PC-3 (cell line): ENCODE data around the gene ASH1L. TPM values are rescaled to one million over a fixed set of nuclear protein-coding genes. Genes with fewer than 3 reads are reported as not detected.

Source experiments
- ATAC-seq: fragments of 200-7000 bp; cut with Tn5 transposase; 2 replicates; pipeline ENCODE4 v1.9.1; 2020; ENCODE audit warnings: mild to moderate bottlenecking, moderate library complexity
- BruUV-seq: library from RNA; stranded (reverse); fragments of 400-500 nt; replicated peaks from 2 replicates; lab custom pipeline; 2021; lab: Mats Ljungman, UMichigan
- CTCF ChIA-PET: fragments of 300-600 bp; sonication (Branson Sonifier 250); formaldehyde crosslinking; loops from one replicate; lab custom pipeline; 2022; ENCODE audit warnings: antibody characterized with exemption; lab: Charles Lee
- POLR2A ChIA-PET: fragments of 300-600 bp; sonication (Branson Sonifier 250); formaldehyde crosslinking; loops from one replicate; lab custom pipeline; 2022; ENCODE audit warnings: antibody characterized with exemption; ENCODE audit not compliant: unreplicated experiment; lab: Charles Lee
- DNase-seq: peaks from one replicate; pipeline ENCODE4 v3.0.0-alpha.2; 2015
- H2AFZ ChIP-seq: fragments of 300-600 bp; sonication (generic); 2 replicates; pipeline ENCODE4 v1.6.0; 2016; ENCODE audit warnings: antibody characterized with exemption, low read length
- H3F3A ChIP-seq: fragments of 300-600 bp; sonication (generic); one replicate; pipeline ENCODE4 v1.6.0; 2017; ENCODE audit warnings: antibody characterized with exemption, low read length, control low read depth, mild to moderate bottlenecking; ENCODE audit not compliant: unreplicated experiment
- H3K27ac ChIP-seq: fragments of 300-600 bp; sonication (generic); 2 replicates; pipeline ENCODE4 v1.5.1; 2016; ENCODE audit warnings: mild to moderate bottlenecking, low read length
- H3K27me3 ChIP-seq: fragments of 300-600 bp; sonication (generic); 2 replicates; pipeline ENCODE4 v1.6.1; 2016; ENCODE audit warnings: low read length, mixed read lengths
- H3K36me3 ChIP-seq: fragments of 300-600 bp; sonication (generic); 2 replicates; pipeline ENCODE4 v1.6.1; 2016; ENCODE audit warnings: low read depth, mixed run types, low read length, mixed read lengths
- H3K4me1 ChIP-seq: fragments of 300-600 bp; sonication (generic); 2 replicates; pipeline ENCODE4 v1.5.1; 2016; ENCODE audit warnings: low read length; ENCODE audit not compliant: insufficient read depth
- H3K4me2 ChIP-seq: fragments of 300-600 bp; sonication (generic); 2 replicates; pipeline ENCODE4 v1.6.0; 2016; ENCODE audit warnings: low read length
- H3K4me3 ChIP-seq: fragments of 300-600 bp; sonication (generic); 2 replicates; pipeline ENCODE4 v1.5.1; 2016; ENCODE audit warnings: mild to moderate bottlenecking, low read length, mixed read lengths
- H3K79me2 ChIP-seq: fragments of 300-600 bp; sonication (generic); 2 replicates; pipeline ENCODE4 v1.6.1; 2017; ENCODE audit warnings: low read length, mixed read lengths
- H3K9ac ChIP-seq: fragments of 300-600 bp; sonication (generic); 2 replicates; pipeline ENCODE4 v1.6.0; 2016; ENCODE audit warnings: mild to moderate bottlenecking, low read length
- H3K9me2 ChIP-seq: fragments of 300-600 bp; sonication (generic); replicated peaks from 2 replicates; pipeline ENCODE4 v1.6.1; 2016; ENCODE audit warnings: mixed run types, low read length, mixed read lengths
- H3K9me3 ChIP-seq: fragments of 300-600 bp; sonication (generic); 2 replicates; pipeline ENCODE4 v1.6.1; 2016; ENCODE audit warnings: low read length, mixed read lengths
- H4K20me1 ChIP-seq: fragments of 300-600 bp; sonication (generic); 2 replicates; pipeline ENCODE4 v1.6.1; 2016; ENCODE audit warnings: low read length, mixed read lengths
- CTCF ChIP-seq: fragments of 300-600 bp; sonication (generic); conservative IDR thresholded peaks from 2 replicates; pipeline ENCODE4 v1.5.1; 2017; ENCODE audit warnings: antibody characterized with exemption, low read depth, mild to moderate bottlenecking, low read length
- EZH2 ChIP-seq: fragments of 300-600 bp; sonication (generic); IDR thresholded peaks from one replicate; pipeline ENCODE4 v1.6.1; 2017; ENCODE audit warnings: antibody characterized with exemption, mild to moderate bottlenecking, low read length; ENCODE audit not compliant: unreplicated experiment
- EZH2phosphoT487 ChIP-seq: fragments of 300-600 bp; sonication (generic); IDR thresholded peaks from 2 replicates; pipeline ENCODE4 v1.6.1; 2018; ENCODE audit warnings: mild to moderate bottlenecking, antibody characterized with exemption, low read length, borderline replicate concordance
- intact Hi-C: fragments of 100-400 bp; cut with micrococcal nuclease; formaldehyde crosslinking; loops from 2 replicates; pipeline ENCODE4 v1.9.0; 2023
- total RNA-seq: library from RNA; depleted of rRNA; stranded (reverse); fragments of >200 nt; gene quantifications from 2 replicates; pipeline ENCODE4 v1.2.3, GENCODE V29; 2014

ASH1L gene
- total RNA-seq, 1 experiment from 2014 or later, result 27.6 TPM

- no peak for ATAC-seq
- H3K4me3 ChIP-seq, result no peak overlapping the region
- H3K27ac ChIP-seq, result no peak overlapping the region
- H3K27me3 ChIP-seq, result no peaks in the 10 kb centered on the region
- no peaks in the 10 kb centered on the region for H3K9me3 ChIP-seq
- no peak for DNase-seq
- H3K4me1 ChIP-seq, result no peaks in the 10 kb centered on the region
- no peak for TF ChIP-seq EZH2phosphoT487
- TF ChIP-seq EZH2, result no peak
- no peak for TF ChIP-seq CTCF
- H3K9me2 ChIP-seq, result no peaks in the 10 kb centered on the region
- no peak overlapping the region for H3K9ac ChIP-seq
- no TSS peak for BruUV-seq
- peaks cover 4% of the 10 kb centered on the region; the same call in 1 of the 2 replicates for H3K36me3 ChIP-seq
- no peak overlapping the region for H2AFZ ChIP-seq
- no peak overlapping the region for H3K4me2 ChIP-seq
- H3F3A ChIP-seq, result no peaks in the 10 kb centered on the region
- peaks cover 99% of the 10 kb centered on the region for H3K79me2 ChIP-seq
- ChIA-PET CTCF (no interaction called here), POLR2A (no interaction called here)
- peaks cover 16% of the 10 kb centered on the region; the same call in 1 of the 2 replicates for H4K20me1 ChIP-seq
- intact Hi-C loops, result no loop called here
Measured at GRCh38 chr1:155548706-155549105, 13.9 kb downstream of the ASH1L start.

GRCh38 chr1:155540000-155540874 lies 22.4 kb downstream of the ASH1L start:
- POLR2A ChIA-PET, result no interaction called here
- H3K9ac ChIP-seq, result no peak overlapping the region

More at GRCh38 chr1:155540000-155540874, 22.4 kb downstream of the ASH1L start:
- Histone ChIP-seq H3K27me3 (no peaks in the 10 kb centered on the region), H2AFZ (no peak overlapping the region), H3K4me1 (no peaks in the 10 kb centered on the region), H3K4me3 (no peak overlapping the region), H4K20me1 (peaks cover 5% of the 10 kb centered on the region; the same call in 1 of the 2 replicates), H3K36me3 (peaks cover 5% of the 10 kb centered on the region; the same call in 1 of the 2 replicates), H3K4me2 (no peak overlapping the region), H3K9me3 (no peaks in the 10 kb centered on the region), H3F3A (peaks cover 3% of the 10 kb centered on the region), H3K27ac (no peak overlapping the region), H3K9me2 (no peaks in the 10 kb centered on the region), H3K79me2 (peaks cover 96% of the 10 kb centered on the region)
- no peak for TF ChIP-seq CTCF
- no peak for DNase-seq
- no TSS peak for BruUV-seq
- CTCF ChIA-PET, result interaction anchor here (0.6 kb wide), 2 partner anchors 84 to 189 kb away, joined by 3 read pairs; no protein-coding TSS in a partner anchor
- no peak for ATAC-seq
- intact Hi-C loops, result no loop called here
